HCT116 (cell line): ENCODE data around the gene AKT1. TPM values are rescaled to one million over a fixed set of nuclear protein-coding genes. Genes with fewer than 3 reads are reported as not detected.

Experiments
- ATAC-seq: fragments of 200-7000 bp; cut with Tn5 transposase; 2 replicates; pipeline ENCODE4 v1.9.1; 2020; ENCODE audit warnings: mild to moderate bottlenecking, moderate library complexity
- BruUV-seq: library from RNA; stranded (reverse); fragments of 400-500 nt; replicated peaks from 2 replicates; lab custom pipeline; 2021; lab: Mats Ljungman, UMichigan
- CTCF ChIA-PET: fragments of 300-600 bp; sonication (Branson Sonifier 250); formaldehyde crosslinking; loops from one replicate; lab custom pipeline; 2021; ENCODE audit warnings: antibody characterized with exemption; lab: Charles Lee
- POLR2A ChIA-PET: fragments of 300-600, 350-600 bp; sonication (Branson Sonifier 250); formaldehyde crosslinking; loops from one replicate; lab custom pipeline; 2021; ENCODE audit warnings: antibody characterized with exemption; lab: Charles Lee
- RAD21 ChIA-PET, 2 experiments: fragments of 300-600 bp; sonication (Branson Sonifier 250); formaldehyde crosslinking; loops; one replicate each; lab custom pipeline; 2023; ENCODE audit warnings: low total read pairs in 2 of 2; ENCODE audit not compliant: uncharacterized antibody in 2 of 2, unreplicated experiment in 2 of 2, low non-redundant PET in 1 of 2; lab: Charles Lee
- DNase-seq: peaks from one replicate; pipeline ENCODE4 v3.0.0-alpha.2; 2010; ENCODE audit warnings: low read depth, low spot score
- H2AFZ ChIP-seq: fragments of 200-600 bp; shearing (Covaris generic), sonication (generic); 2 replicates; pipeline ENCODE4 v1.6.1; 2017; ENCODE audit warnings: low read depth, mixed run types, mixed read lengths, antibody characterized with exemption, low read length; ENCODE audit not compliant: poor library complexity, severe bottlenecking
- H3K27ac ChIP-seq: 2 replicates; pipeline ENCODE4 v1.5.1; 2012; ENCODE audit warnings: low read depth, low read length
- H3K27me3 ChIP-seq: fragments of 200-600 bp; sonication (generic); 2 replicates; pipeline ENCODE4 v1.6.1; 2016; ENCODE audit warnings: mixed run types, low read length, mixed read lengths; ENCODE audit not compliant: insufficient read depth
- H3K36me3 ChIP-seq, 2 experiments: fragments of 200-500 bp in 1 of 2; fragments of 200-600 bp in 1 of 2; sonication (Bioruptor generic) in 1 of 2; sonication (generic) in 1 of 2; 2 replicates each; pipeline versions ENCODE4 v1.5.1 to v1.6.1; 2014 to 2016; ENCODE audit warnings: low read length in 2 of 2, inconsistent platforms in 1 of 2, mixed read lengths in 1 of 2, mixed run types in 1 of 2; ENCODE audit not compliant: insufficient read depth in 2 of 2, control insufficient read depth in 1 of 2
- H3K4me1 ChIP-seq, 2 experiments: fragments of 200-600 bp in 1 of 2; sonication (generic) in 1 of 2; 2 replicates each; pipeline versions ENCODE4 v1.5.1 to v1.6.1; 2012 to 2017; ENCODE audit warnings: low read length in 2 of 2, inconsistent platforms in 1 of 2, mild to moderate bottlenecking in 1 of 2, mixed read lengths in 1 of 2, mixed run types in 1 of 2, moderate library complexity in 1 of 2; ENCODE audit not compliant: insufficient read depth in 2 of 2, control insufficient read depth in 1 of 2
- H3K4me2 ChIP-seq: fragments of 200-600 bp; sonication (generic); 2 replicates; pipeline ENCODE4 v1.6.1; 2017; ENCODE audit warnings: mixed run types, low read length, mixed read lengths
- H3K4me3 ChIP-seq, 2 experiments: fragments of 200-600 bp in 1 of 2; sonication (generic) in 1 of 2; replicated peaks in 1 of 2; 2 replicates each; pipeline ENCODE4 v1.5.1; 2011 to 2016; ENCODE audit warnings: low read length in 2 of 2, control low read depth in 1 of 2, low read depth in 1 of 2, mild to moderate bottlenecking in 1 of 2, mixed read lengths in 1 of 2, mixed run types in 1 of 2
- H3K79me2 ChIP-seq: fragments of 200-600 bp; sonication (generic); 2 replicates; pipeline ENCODE4 v1.6.1; 2017; ENCODE audit warnings: mild to moderate bottlenecking, mixed run types, low read length, moderate library complexity, mixed read lengths; ENCODE audit not compliant: insufficient read depth
- H3K9ac ChIP-seq: fragments of 200-600 bp; sonication (generic); 2 replicates; pipeline ENCODE4 v1.6.1; 2016; ENCODE audit warnings: low read length, mixed read lengths
- H3K9me2 ChIP-seq: fragments of 200-600 bp; sonication (generic), shearing (Covaris generic); 2 replicates; pipeline ENCODE4 v1.6.1; 2017; ENCODE audit warnings: mixed run types, mild to moderate bottlenecking, moderate library complexity; ENCODE audit not compliant: insufficient read depth
- H3K9me3 ChIP-seq, 2 experiments: fragments of 200-500 bp in 1 of 2; fragments of 200-600 bp in 1 of 2; sonication (Bioruptor generic) in 1 of 2; sonication (generic) in 1 of 2; 2 replicates each; pipeline ENCODE4 v1.6.1; 2014 to 2017; ENCODE audit warnings: low read length in 2 of 2, mixed read lengths in 2 of 2, inconsistent platforms in 1 of 2, low read depth in 1 of 2, mild to moderate bottlenecking in 1 of 2, mixed run types in 1 of 2, moderate library complexity in 1 of 2; ENCODE audit not compliant: control insufficient read depth in 1 of 2, insufficient read depth in 1 of 2
- H4K20me1 ChIP-seq: fragments of 200-600 bp; sonication (generic), shearing (Covaris generic); 2 replicates; pipeline ENCODE4 v1.6.1; 2017; ENCODE audit warnings: mixed run types, mild to moderate bottlenecking, moderate library complexity; ENCODE audit not compliant: insufficient read depth
- CBX3 ChIP-seq: IDR thresholded peaks from 2 replicates; pipeline ENCODE4 v1.6.1; 2012; ENCODE audit warnings: low read depth
- MAX ChIP-seq: IDR thresholded peaks from 2 replicates; pipeline ENCODE4 v1.6.1; 2012
- POLR2A ChIP-seq: IDR thresholded peaks from 2 replicates; pipeline ENCODE4 v1.7.0; 2011; ENCODE audit warnings: borderline replicate concordance; ENCODE audit not compliant: insufficient read depth, insufficient read length; ENCODE audit errors: extremely low read depth
- POLR2AphosphoS5 ChIP-seq: IDR thresholded peaks from 2 replicates; pipeline ENCODE4 v1.6.1; 2011; ENCODE audit warnings: mild to moderate bottlenecking, low read depth, low read length, moderate library complexity
- SP1 ChIP-seq: IDR thresholded peaks from 2 replicates; pipeline ENCODE4 v1.6.1; 2012; ENCODE audit warnings: low read depth
- ZFX ChIP-seq: fragments of 450-650 bp; IDR thresholded peaks from 2 replicates; pipeline ENCODE4 v1.6.1; 2017
- intact Hi-C: fragments of 100-400 bp; cut with micrococcal nuclease; formaldehyde crosslinking; loops from 2 replicates; pipeline ENCODE4 v1.10.0; 2022
- total RNA-seq: library from RNA; stranded (reverse); gene quantifications from one replicate; pipeline ENCODE4 v1.2.1, GENCODE V29; 2021; ENCODE audit not compliant: unreplicated experiment
- TF ChIP-seq, protein P1 (sequence below): IDR thresholded peaks from 2 replicates; pipeline ENCODE4 v1.6.1; 2012

AKT1 gene
- total RNA-seq, 1 experiment from 2014 or later, result 152 TPM

DNA sequence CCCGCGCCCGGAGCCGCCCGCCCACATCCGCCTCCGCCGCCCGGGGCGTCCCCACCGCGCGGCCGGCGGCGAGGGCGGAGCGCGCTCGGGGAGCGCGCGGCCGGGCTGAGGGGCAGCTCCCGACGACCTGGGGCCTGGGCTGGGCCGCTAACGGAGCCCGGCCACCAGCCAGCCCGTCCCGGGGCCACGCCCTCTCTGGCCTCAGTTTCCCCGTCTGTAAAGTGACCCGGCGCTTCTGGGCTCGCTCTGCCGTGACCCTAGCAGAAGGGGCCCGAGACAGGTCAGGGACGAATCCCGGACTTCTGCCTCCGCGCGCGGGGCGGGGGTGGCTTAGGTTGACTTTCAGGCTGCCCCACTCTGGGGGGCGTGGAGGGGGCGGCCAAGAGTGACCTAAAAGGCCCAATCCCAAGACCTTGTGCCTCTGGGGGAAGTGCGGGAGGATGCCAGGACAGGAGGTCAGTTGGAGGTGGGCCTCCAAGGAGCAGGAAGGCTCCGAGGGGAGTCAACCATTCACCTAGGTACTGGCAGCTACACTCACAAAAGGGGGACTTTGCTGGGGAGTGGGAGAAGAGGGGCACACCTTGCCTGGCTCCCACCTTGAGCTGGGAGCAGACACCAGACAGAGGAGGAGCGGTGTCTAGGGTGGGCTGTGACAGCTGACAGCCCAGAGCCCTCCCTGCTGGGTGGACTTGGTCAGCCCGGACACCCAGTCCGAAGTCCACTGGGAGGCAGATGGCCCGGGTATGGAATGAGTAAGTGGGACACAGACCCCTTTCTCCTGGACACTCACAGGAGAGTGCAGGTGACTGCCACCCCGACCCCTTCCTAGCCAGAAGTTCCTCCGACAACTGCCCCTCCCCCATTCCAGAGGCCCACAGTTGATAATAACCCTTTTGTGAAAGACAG lies 486 bp upstream of the AKT1 start:
- ChIA-PET CTCF (no interaction called here), RAD21 (interaction anchor here in 1 of 2 experiments (0.6 kb wide), 1 partner anchor 30 kb away, joined by 3 read pairs; no protein-coding TSS in a partner anchor), POLR2A (no interaction called here)
- no peak overlapping the region for H2AFZ ChIP-seq
- peak overlapping the region; percentile 74; the same call in 1 of the 2 replicates for H3K27ac ChIP-seq
- intact Hi-C loops, result no loop called here
- no TSS peak for BruUV-seq
- DNase-seq (no peak), ATAC-seq (peak; percentile 66)
- H3K36me3 ChIP-seq, result peaks cover 3 to 6% of the 10 kb centered on the region in 2 experiments; a peak in 3 of 4 replicates
- no peaks in the 10 kb centered on the region for H3K9me2 ChIP-seq
- peak overlapping the region; percentile 61 for H3K9ac ChIP-seq
- H3K4me3 ChIP-seq, result peak overlapping the region; percentile 45 to 61
- H3K27me3 ChIP-seq, result no peaks in the 10 kb centered on the region
- TF ChIP-seq CBX3, result no peak
- peak; percentile 57 for TF ChIP-seq POLR2A
- TF ChIP-seq ZFX, result no peak; the same call in 1 of the 2 replicates
- peak; percentile 69 for TF ChIP-seq POLR2AphosphoS5
- TF ChIP-seq, protein P1, sequence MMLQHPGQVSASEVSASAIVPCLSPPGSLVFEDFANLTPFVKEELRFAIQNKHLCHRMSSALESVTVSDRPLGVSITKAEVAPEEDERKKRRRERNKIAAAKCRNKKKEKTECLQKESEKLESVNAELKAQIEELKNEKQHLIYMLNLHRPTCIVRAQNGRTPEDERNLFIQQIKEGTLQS, result no peak
- no peak for TF ChIP-seq MAX
- H3K9me3 ChIP-seq, result no peaks in the 10 kb centered on the region
- peaks cover 26 to 48% of the 10 kb centered on the region in 2 experiments for H3K4me1 ChIP-seq
- no peaks in the 10 kb centered on the region for H4K20me1 ChIP-seq
- peak overlapping the region; percentile 95 for H3K4me2 ChIP-seq
- H3K79me2 ChIP-seq, result peaks cover 40% of the 10 kb centered on the region

- peak overlapping the region; percentile 68 for H3K9ac ChIP-seq
- H3K4me3 ChIP-seq, result peak overlapping the region; percentile 65 to 88
- H3K4me2 ChIP-seq, result peak overlapping the region; percentile 82
- peaks cover 22 to 41% of the 10 kb centered on the region in 2 experiments for H3K4me1 ChIP-seq
- POLR2A ChIA-PET, result no interaction called here
- H4K20me1 ChIP-seq, result no peaks in the 10 kb centered on the region
- DNase-seq (no peak), ATAC-seq (peak; percentile 35)
- RAD21 ChIA-PET, result no interaction called here
- H3K9me3 ChIP-seq, result no peaks in the 10 kb centered on the region
- H3K9me2 ChIP-seq, result no peaks in the 10 kb centered on the region
- TF ChIP-seq SP1, result no peak
- TF ChIP-seq, all 23 proteins: peak for 0
- CTCF ChIA-PET, result interaction anchor here (1.1 kb wide), 1 partner anchor 26 kb away, joined by 4 read pairs; no protein-coding TSS in a partner anchor
- Histone ChIP-seq H3K27me3 (no peaks in the 10 kb centered on the region), H2AFZ (no peak overlapping the region), H3K27ac (peak overlapping the region; percentile 93), H3K79me2 (peaks cover 49% of the 10 kb centered on the region), H3K36me3 (peaks cover 8% of the 10 kb centered on the region in 2 experiments)
- intact Hi-C loops, result no loop called here
- BruUV-seq, result no TSS peak
Measured at GRCh38 chr14:104794631-104794992, 936 bp downstream of the AKT1 start.
